HG02623 (cell line): ENCODE data around the gene C10orf67.
"Not testable (repeated sequence)": the region's sequence is repeated elsewhere in the genome, so short reads cannot be mapped to it uniquely, and the experiment has no call there.

ENCODE experiments used
- ATAC-seq: cut with Tn5 transposase; IDR thresholded peaks from one replicate; pipeline ENCODE4 v1.9.1; 2021; ENCODE audit warnings: moderate library complexity; ENCODE audit not compliant: unreplicated experiment

Gene C10orf67

GRCh38 chr10:23344241-23344841 is at the start of gene C10orf67:
C10orf67 (minus strand) TSS chr10:23344797; CDS start chr10:23344774, 23 bp downstream.
- peak; percentile 41 for ATAC-seq

- ATAC-seq: no peak
These were observed 47.2 kb upstream of the C10orf67 start for GRCh38 chr10:23391821-23392220.

- ATAC-seq: no peak
These were observed 46.2 kb upstream of the C10orf67 start for GRCh38 chr10:23390809-23391208.

GRCh38 chr10:23390408-23390807 is 45.8 kb upstream of the C10orf67 start:
- ATAC-seq: not testable (repeated sequence)

- not testable (repeated sequence) for ATAC-seq
These were observed 42.9 kb upstream of the C10orf67 start for GRCh38 chr10:23387516-23387915.

GRCh38 chr10:23386052-23386451 is 41.5 kb upstream of the C10orf67 start:
- ATAC-seq: no peak

GRCh38 chr10:23384364-23384763 is 39.8 kb upstream of the C10orf67 start:
- no peak for ATAC-seq

GRCh38 chr10:23383637-23384036 is 39.0 kb upstream of the C10orf67 start:
- ATAC-seq: no peak

- no peak for ATAC-seq
These were observed 36.9 kb upstream of the C10orf67 start for GRCh38 chr10:23381298-23382040.

GRCh38 chr10:23379686-23380085 is 35.1 kb upstream of the C10orf67 start:
- ATAC-seq: no peak

- ATAC-seq: no peak
These were observed 31.6 kb upstream of the C10orf67 start for GRCh38 chr10:23376229-23376655.

GRCh38 chr10:23375366-23375765 is 30.8 kb upstream of the C10orf67 start:
- ATAC-seq: no peak

- ATAC-seq: no peak
These were observed 28.6 kb upstream of the C10orf67 start for GRCh38 chr10:23373156-23373555.

- ATAC-seq: no peak
These were observed 26.5 kb upstream of the C10orf67 start for GRCh38 chr10:23371073-23371472.

- ATAC-seq: no peak
These were observed 25.5 kb upstream of the C10orf67 start for GRCh38 chr10:23370106-23370505.

GRCh38 chr10:23368816-23369640 is 24.4 kb upstream of the C10orf67 start:
- ATAC-seq: peak; percentile 69

- no peak for ATAC-seq
These were observed 23.4 kb upstream of the C10orf67 start for GRCh38 chr10:23367896-23368595.

- peak; percentile 29 for ATAC-seq
These were observed 20.9 kb upstream of the C10orf67 start for GRCh38 chr10:23365417-23366030.

- no peak for ATAC-seq
These were observed 19.8 kb upstream of the C10orf67 start for GRCh38 chr10:23364378-23364777.

- no peak for ATAC-seq
These were observed 19.2 kb upstream of the C10orf67 start for GRCh38 chr10:23363793-23364135.
